Activated T-cell treated with anti-CD3 and anti-CD28 coated beads, Interleukin-2, amount 50 U/mL, for 48 hours (primary cell): Measurements from ENCODE around the gene ROBO1.
"Not testable (repeated sequence)": the region's sequence is repeated elsewhere in the genome, so short reads cannot be mapped to it uniquely, and the experiment has no call there.

Experiments
- DNase-seq, 2 experiments: peaks; one replicate each; pipeline ENCODE4 v3.0.0-alpha.2; 2020

ROBO1 gene

GRCh38 chr3:79366414-79366813 lies 401.4 kb downstream of the ROBO1 start:
- DNase-seq, result no peak

GRCh38 chr3:79364784-79365183 lies 403.0 kb downstream of the ROBO1 start:
- DNase-seq, result no peak

GRCh38 chr3:79362571-79363270 lies 405.1 kb downstream of the ROBO1 start:
- DNase-seq, result no peak

- no peak for DNase-seq
Observed at GRCh38 chr3:79361748-79362378, 405.9 kb downstream of the ROBO1 start.

- no peak for DNase-seq
Observed at GRCh38 chr3:79358327-79358726, 409.5 kb downstream of the ROBO1 start.

GRCh38 chr3:79354179-79354688 lies 413.6 kb downstream of the ROBO1 start:
- no peak for DNase-seq

GRCh38 chr3:79351699-79352098 lies 416.1 kb downstream of the ROBO1 start:
- DNase-seq, result no peak

GRCh38 chr3:79344876-79345871 lies 422.6 kb downstream of the ROBO1 start:
- DNase-seq, result no peak

- DNase-seq, result no peak
Observed at GRCh38 chr3:79341961-79342360, 425.8 kb downstream of the ROBO1 start.

- DNase-seq, result no peak
Observed at GRCh38 chr3:79339846-79340245, 428.0 kb downstream of the ROBO1 start.

GRCh38 chr3:79337798-79338197 lies 430.0 kb downstream of the ROBO1 start:
- no peak for DNase-seq

GRCh38 chr3:79329154-79329553 lies 438.6 kb downstream of the ROBO1 start:
- DNase-seq, result no peak

- DNase-seq, result no peak
Observed at GRCh38 chr3:79326642-79327041, 441.2 kb downstream of the ROBO1 start.

GRCh38 chr3:79325833-79326383 lies 441.9 kb downstream of the ROBO1 start:
- DNase-seq, result not testable (repeated sequence)

- DNase-seq, result no peak
Observed at GRCh38 chr3:79317551-79318518, 450.0 kb downstream of the ROBO1 start.

GRCh38 chr3:79314962-79315361 lies 452.8 kb downstream of the ROBO1 start:
- no peak for DNase-seq

GRCh38 chr3:79314544-79314943 lies 453.3 kb downstream of the ROBO1 start:
- DNase-seq, result no peak

GRCh38 chr3:79310016-79310415 lies 457.8 kb downstream of the ROBO1 start:
- no peak for DNase-seq

GRCh38 chr3:79306934-79307570 lies 460.7 kb downstream of the ROBO1 start:
- DNase-seq, result no peak

GRCh38 chr3:79299949-79300635 lies 467.7 kb downstream of the ROBO1 start:
- DNase-seq, result not testable (repeated sequence)
